Activated CD8-positive, alpha-beta memory T cell treated with anti-CD3 and anti-CD28 coated beads for 24 hours (primary cell): ENCODE measurements around the gene CP.
"Not testable (repeated sequence)": the region's sequence is repeated elsewhere in the genome, so short reads cannot be mapped to it uniquely, and the experiment has no call there.

ENCODE experiments used
- DNase-seq: peaks from one replicate; pipeline ENCODE4 v3.0.0-alpha.2; 2020

The CP gene

DNA sequence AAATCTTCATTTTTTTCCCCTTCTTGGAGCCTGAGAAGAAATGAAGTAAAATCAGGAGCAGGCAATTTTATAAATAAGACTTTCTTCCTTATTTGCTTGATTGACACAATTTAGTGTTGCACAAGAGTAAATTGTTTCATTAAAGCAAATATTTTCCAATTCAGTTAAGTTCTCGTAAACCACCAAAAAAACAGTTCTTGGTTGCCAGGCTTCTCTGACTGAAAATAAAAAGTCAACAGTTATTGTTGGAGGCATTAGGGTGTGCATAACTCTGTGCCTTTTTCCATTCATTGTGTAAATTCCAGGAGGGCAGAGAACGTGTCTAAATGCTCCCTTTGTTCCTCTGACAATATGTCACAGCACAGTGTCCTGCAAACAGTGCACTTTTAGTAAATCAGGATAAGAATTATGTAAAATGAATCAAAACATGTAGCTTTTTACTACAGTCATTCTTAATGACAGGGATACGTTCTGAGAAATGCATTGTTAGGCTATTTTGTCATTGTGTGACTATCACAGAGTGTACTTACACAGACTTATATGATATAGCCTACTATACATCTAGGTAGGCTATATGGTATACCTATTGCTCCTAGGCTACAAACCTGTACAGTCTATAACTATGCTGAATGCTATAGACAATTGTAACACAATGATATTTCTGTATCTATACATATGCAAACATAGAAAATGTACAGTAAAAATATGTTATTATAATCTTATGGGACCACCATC is at the start of gene CP:
Gene CP (minus strand): TSS at position 47 of the 735 bp plus-strand sequence. CDS start 37 bp downstream, at position 10.
- DNase-seq, result no peak

DNA sequence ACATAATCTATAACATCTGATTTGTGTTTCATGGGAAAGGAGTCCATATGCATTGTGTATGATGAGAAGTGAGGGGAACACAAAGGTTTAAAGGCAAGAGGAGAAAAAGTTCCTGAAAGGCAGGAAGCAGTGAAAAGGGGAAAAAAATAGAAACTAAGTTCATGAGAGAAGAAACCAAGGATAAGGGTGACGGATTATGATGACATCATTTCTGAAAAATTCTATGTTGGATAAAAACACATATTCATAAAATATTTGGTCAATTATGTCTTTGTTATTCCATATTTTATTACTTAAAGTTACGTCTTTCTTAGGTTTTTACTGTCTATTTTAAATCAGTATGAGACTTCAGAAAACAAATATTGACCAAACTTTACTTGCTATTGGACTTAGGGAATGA is 48.6 kb upstream of the CP start:
- no peak for DNase-seq

DNA sequence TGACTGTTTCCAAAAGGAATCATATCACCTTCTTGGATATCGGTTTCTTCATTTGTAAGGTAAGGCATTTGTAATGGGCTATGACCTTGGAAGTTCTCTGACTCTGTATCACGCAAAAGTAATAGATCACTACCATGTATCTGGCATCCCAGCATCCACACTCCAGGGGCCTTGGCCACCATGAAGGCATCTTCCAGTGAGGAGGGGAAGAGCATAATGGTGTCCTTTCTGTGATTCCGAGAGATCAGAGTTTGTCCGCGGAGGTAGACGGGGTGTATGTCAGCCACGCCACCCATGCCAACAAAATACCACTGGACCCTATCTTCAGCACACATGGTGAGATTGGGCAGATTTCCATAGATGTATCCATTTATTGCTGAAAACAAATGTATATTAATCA is 48.1 kb upstream of the CP start:
- DNase-seq, result no peak

DNA sequence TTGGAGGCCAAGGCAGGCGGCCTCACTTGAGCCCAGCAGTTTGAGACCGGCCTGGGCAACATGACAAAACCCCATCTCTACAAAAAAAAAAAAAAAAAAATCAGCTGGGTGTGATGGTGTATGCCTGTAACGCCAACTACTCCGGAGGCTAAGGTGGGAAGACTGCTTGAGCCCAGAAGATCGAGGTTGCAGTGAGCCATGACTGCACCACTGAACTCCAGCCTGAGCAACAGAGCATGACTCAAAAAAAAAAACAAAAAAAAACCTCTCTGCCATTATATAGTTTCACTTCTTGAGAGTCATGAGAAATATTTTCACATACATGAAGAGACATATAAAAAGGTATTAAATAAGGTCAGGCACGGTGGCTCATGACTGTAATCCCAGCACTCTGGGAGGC is 45.9 kb upstream of the CP start:
- no peak for DNase-seq

DNA sequence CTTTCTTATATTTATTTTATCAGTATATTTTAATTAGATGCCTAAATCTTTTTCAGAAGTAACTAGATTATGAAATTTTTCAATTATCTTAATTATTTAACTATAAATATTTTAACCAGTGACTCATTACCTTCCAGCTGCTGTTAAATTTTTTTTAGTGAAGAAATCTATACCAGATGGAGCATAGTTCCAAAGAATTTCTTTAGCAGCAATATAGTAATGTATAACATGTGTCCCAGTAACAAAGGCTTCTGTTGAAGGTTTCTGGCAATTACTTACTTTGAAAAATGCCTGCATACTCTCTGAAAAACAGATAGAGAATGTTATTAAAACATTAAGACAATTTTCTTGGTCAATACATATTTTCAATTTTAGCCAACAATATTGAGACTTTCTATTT is 45.1 kb upstream of the CP start:
- no peak for DNase-seq

DNA sequence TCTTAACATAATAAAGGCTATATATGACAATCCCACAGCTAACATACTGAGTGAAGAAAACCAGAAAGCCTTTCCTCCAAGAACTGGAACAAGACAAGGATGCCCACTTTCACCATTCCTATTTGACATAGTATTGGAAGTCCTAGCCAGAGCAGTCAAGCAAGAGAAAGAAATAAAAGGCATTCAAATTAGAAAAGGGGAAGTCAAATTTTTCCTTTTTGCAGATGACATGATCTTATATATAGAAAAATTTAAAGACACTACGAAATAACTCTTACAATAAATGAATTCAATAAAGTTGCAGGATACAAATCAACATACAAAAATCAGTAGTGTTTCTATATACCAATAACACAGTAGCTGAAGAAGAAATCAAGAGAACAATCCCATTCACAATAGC is 42.2 kb upstream of the CP start:
- no peak for DNase-seq

DNA sequence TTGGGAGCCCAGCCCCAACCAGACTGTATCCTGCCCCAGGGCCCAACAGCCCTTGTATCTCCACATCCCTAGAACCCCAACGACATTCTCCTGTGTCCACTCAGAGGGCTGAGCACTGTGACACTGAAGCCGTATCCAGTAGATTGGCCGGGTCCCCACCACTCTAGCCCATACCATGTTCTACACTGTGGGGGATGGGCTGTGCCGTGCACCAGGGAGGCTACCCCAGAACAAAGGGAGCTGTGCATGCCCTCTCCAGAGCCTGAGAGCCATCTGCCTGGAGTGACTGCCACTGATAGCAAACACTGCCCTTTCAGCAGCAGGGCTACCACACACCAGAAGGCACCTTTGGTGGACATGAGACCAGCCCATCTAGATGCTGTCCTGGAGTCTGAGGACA is 37.1 kb upstream of the CP start:
- no peak for DNase-seq

DNA sequence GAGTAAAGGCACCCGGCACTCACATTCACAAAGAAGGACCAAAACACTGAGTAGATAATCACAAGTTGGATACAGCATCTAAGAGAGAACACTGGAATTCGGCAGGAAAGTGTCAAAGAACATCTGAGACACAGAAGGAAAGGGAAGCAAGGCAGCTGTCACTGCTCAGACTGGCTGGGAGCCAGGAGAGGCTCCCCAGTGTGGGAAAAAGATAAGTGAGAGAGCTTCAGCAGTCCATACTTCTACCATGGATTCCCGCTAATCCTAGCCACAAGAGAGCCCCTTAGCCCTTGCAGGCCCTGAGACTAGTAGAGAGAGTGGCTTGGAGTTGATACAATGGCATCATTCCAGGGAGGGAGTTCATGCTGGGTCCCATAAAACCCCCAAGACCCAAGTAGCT is 36.7 kb upstream of the CP start:
- no peak for DNase-seq

DNA sequence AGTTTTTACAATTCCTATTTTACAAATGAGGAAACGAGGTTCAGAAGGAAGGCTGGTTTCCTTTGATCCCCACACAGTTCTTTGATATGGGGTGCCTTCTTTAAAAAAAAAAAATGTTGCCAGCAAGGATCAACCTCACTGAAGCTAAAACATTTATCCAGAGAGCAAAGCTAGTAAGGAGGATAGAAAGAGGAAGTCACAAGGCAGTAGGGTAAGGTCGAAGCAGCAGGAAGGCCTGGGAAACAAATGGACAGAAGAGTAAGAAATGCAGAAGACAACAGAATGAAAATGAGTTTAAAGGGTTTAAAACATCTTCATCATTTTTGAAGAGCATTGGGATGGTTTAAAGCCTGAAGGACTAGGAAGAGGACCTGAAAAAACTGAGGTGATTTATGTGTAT is 30.6 kb upstream of the CP start:
- DNase-seq, result no peak

DNA sequence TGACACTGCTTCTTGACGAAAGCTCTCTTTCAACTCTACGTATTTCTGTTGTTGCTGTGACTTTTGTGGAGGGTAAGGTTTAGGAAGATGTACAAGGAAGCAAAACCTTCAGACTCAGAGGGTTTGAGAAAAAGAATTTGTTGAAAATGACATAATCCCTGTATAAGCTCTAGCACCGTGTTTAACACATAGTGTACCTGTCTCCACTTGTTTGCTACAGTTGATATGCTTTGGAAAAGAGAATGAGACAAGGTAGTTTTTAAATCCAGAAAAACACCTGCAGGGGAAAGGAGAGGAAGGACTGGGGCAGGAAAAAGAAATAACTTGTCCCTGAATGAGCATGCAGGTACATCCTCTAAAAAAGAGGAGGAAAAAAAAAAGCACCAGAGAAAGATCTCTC is 29.6 kb upstream of the CP start:
- DNase-seq, result no peak

DNA sequence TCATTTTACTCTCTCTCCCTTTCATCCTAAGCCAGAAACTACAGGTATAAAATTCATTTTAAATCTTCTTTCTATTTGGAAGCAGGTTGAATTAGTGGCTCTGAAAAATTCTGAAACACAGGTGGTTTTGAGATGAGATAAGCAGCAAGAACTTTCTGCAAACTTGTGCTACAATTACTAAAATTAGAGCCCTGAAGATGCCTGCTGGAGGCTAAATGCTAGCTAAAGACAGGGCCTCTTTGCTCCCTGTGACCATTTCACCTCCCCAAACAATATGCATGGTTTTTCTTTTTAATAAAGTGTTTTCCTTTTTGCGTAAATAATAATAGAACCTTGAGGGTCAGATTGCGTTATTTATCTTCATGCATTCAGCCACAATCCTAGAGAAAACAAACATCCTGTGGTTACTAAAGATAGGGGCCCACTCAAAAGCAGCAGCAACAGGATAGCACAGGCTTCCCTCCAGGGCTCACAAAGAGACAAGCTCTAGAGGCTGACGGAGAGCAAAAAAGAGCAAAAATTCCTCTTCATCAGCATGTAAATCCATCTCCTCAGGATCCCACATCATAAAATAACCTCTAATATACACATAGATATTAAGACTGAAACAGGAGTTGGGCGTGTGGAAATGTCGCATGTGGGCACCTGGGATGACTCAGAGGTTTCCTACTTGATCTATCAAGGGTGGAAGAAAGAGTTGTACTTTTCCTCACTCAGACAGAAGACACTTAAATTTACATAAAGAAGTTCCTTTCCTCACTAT is 26.5 kb upstream of the CP start:
- no peak for DNase-seq

DNA sequence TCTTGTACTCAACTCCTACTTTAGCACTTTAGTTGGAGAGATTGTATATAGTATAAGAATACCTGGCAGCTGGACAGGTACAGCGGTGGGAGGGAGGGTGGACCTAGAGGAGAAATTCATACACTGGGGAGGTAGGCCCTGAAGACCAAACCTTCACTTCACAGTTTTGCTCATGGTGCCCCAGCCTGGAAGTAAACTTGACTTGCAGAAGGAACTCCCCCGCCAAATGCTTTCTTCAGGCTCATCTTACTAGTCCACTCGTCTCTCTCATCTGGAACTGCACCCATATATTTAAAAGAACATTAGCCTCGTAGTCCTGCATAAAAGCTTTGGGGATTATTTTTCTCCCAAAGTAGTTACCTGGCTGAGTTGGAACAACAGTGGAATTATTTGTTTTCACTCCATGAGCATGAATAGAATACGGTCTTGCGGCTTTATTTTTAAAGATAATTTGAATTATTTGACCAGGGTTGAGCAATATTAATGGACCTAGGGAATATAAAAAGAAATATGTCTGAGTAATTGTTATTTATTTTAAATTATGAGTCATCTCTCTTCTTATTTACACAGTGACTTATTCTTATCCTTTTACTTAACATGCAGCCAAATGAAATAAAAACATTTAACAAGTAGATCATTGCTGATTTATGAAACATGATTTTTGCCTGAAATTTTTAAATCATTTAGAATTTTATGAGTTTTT is 25.5 kb upstream of the CP start:
- DNase-seq, result no peak

DNA sequence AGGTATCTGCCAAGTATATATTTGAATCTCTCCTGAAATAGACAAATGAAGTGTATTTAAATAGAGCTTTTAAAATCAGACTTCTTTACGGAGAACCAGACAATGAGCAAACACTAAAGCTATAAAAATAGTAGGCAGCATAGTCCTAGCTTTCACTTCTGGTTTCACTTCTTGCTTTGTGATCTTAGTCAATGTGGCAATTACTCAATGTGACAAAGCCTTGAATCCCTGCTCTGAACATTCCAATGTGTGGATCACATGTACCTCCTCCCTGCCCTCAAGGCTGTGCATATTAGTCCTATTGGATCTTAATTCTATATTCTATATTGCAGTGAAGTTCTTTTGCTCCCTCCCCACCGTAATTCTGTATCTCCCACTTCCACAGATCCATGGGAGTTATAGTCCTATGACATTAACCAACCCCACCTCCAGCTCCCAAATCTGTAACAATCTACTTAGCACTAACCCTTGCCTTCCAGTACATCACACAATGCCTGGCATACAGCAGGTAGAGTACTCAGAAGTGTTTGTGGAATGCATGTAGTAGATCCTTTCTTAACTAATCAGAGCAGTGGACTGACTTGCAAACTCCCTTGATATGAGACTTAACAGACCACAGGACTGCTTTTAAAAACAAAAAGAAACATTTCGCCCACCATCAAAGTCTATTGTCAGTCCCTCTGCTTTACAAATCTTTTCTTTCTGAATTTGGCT is 24.3 kb upstream of the CP start:
- no peak for DNase-seq

DNA sequence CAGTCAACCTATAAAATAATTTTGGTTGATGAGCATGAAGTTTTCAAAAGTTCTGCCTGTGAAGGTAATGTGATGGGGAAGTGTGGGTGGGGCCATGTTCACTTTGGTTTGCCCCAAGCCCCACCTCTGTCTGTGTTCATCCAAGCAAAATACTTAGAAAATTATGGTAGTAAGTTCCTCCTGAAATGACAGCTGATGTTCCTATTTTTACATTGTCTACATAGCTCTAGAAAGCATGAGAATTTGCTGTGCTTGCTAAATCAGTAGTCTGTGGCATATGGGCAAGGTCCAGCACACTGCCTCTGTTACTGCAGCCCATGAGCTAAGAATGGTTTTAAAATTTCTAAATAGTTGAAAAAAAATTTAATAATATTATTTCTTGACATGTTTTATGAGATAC is 21.9 kb upstream of the CP start:
- DNase-seq, result no peak

DNA sequence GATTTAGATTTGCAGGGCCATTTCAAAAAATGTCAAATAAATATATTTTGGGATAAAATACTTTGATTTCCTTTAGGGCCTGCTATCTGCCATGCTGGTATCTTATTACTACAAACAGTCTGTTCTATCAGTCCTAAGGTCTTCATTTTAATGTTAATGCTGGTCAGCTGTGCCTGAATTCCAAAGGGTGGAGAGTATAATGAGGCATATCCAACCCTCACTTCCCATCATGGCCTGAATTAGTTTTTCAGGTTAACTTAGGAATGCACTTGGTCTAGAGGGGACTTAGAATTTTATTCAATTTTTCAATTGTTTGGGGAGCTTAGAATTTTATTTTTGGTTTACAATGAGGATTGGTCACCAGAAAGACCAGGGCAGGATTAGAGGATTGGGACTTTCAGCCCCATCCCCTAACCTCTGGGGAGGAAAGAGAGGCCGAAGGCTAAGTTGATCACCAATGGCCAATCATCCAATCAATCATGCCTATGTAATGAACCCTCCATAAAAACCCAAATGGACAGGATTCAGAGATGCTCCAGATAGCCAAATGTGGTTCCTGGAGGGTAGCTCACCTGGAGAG is 17.8 kb upstream of the CP start:
- no peak for DNase-seq

DNA sequence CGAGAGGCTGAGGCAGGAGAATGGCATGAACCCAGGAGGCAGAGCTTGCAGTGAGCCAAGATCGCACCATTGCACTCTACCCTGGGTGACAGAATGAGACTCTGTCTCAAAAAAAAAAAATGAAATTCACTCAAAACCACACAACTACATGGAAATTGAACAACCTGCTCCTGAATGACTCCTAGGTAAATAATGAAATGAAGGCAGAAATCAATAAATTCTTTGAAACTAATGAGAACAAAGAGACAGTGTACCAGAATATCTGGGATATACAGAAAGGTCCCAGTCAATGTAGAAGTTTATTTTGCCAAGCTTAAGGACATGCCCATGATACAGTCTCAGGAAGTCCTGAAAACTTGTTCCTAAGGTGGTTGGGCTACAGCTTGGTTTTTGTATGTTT is 16.6 kb upstream of the CP start:
- DNase-seq, result not testable (repeated sequence)

DNA sequence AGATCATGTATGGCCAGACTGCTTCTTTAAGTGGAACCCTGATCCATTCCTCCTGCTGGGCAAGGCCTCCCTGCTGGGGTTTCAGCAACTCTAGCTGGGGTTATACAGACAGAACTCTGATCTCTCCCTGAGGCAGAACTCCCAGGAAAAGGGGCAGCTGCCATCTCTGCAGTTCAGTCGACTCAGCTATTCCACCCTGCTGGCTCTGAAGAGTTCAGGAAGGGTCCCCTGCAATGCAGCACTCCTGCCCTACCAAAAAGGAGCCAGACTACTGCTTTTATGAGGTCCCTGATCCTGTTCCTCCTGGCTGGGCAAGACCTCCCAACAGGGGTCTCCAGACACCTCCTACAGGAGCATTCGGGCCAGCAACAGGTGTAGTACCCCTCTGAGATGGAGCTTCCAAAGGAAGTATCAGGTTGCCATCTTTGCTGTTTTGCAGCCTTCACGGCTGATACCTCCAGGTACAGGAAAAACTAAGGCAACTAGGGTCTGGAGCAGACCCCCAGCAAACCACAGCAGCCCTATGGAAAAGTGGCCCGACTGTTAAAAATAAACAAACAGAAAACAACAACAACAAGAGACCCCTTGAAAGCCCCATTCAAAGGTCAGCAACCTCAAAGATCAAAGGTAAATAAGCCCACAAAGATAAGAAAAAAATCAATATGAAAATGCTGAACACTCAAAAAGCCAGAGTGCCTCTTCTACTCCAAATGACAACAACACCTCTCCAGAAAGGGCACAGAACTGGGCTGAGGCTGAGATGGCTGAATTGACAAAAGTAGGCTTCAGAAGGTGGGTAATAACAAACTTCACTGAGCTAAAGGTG is 14.2 kb upstream of the CP start:
- no peak for DNase-seq

DNA sequence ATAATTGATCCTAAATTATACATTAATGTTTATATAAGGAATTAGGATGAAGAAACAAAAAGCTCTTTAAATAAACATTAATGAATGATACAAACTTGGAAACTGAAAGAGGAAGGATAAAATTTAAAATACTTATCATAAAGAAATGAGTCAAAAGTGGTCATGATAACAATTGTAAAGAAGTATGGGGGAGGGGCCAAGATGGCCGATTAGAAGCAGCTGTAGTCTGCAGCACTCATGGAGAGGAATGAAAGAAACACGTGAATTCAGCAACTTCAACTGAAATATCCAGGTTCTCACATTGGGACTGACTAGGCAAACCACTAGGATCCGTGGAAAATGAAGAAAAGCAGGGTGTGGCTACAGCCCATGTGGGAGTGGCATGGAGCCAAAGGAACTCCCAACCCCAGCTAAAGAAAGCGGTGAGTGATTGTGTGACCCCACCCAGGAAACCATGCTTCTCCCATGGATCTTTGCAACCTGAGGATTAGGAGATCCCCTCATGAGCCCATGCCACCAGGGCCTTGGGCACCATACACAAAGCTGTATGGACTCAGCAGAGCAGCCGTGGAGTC is 13.1 kb upstream of the CP start:
- DNase-seq, result no peak

DNA sequence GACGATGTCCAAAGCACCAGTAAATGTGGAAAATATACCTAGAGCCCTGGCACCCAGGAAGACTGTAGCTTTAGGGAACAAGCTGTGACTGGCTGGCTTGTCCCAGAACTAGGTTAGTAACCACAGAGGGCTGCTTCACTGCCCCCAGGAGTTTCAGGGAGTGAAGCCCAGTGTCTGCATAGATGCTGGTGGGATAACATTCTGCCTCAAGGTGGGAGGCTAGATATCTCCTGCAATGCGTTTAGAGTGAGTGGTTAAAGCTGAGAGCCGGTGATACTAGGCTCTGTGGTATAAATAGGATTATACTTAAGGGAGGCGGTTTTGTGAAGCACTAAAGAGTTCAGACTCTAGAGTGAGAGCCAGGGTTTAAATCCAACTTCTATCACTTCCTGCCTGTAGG is 11.7 kb upstream of the CP start:
- no peak for DNase-seq

DNA sequence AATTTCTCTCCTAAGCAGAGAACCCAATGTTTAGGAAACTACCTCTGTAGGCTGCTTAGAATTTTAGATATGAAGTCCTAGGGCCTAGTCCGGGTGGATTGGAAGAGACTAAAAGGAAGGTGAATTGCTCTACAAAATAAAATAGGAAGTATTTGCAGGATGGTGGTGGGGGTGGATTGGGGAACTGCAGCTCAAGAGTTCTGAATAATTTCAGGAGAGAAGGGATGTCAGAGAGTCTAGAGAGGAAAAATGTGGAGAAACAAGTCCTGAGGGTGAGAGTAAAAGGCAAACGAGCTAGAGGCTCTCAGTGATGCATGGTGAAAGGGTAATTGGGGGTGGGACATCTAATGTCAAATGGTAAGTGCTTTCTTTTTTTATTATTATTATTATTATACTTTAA is 10.2 kb upstream of the CP start:
- DNase-seq, result no peak

DNA sequence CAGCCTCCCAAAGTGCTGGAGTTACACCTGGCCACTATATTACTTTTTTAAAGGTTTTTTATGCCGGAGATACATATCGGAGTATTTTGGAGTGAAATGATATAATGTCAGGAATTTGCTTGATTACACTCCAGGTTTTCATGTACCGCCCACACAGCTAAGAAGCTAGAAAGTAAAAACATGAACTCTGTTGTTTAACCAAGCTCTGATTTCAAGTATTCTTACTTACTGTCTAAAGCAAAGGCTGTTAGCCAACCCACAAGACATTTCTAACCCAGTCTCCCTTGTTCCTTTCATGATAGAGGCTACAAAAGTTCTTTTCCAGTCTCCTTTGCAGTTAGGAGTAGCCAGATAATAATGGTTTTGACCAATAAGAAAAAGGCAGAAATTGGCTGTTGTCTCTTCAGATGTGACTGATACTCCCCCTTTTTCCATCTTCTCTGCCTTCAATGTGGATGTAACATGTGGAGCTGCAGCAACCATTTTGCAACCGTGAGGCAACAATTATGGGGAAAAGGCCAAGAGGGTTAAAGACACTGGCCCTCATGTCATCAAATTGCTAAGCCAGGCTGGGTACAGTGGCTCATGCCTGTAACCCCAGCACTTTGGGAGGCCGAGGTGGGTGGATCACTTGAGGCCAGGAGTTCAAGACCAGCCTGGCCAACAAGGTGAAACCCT is 6.1 kb upstream of the CP start:
- DNase-seq, result no peak
